CD14-positive monocyte (primary cell): ENCODE results near the gene TEPSIN. TPM values are rescaled to one million over a fixed set of nuclear protein-coding genes. Genes with fewer than 3 reads are reported as not detected.

ENCODE experiments used
- DNase-seq, 3 donors: peaks; one replicate each; pipeline ENCODE4 v3.0.0-alpha.2; 2011 to 2022
- H2AFZ ChIP-seq: 2 replicates; pipeline ENCODE4 v1.6.0; 2012; ENCODE audit warnings: mild to moderate bottlenecking, low read depth, low read length, inconsistent platforms; ENCODE audit not compliant: insufficient read depth, poor library complexity, severe bottlenecking
- H3K27ac ChIP-seq, 2 donors: 1 replicate in 1 of 2; 2 replicates in 1 of 2; pipeline ENCODE4 v1.5.1; 2012 to 2013; ENCODE audit warnings: low read length in 2 of 2, control low read depth in 1 of 2, inconsistent platforms in 1 of 2, low read depth in 1 of 2, mild to moderate bottlenecking in 1 of 2
- H3K27me3 ChIP-seq, 2 donors: one replicate each; pipeline versions ENCODE4 v1.6.0 to v1.6.1; 2011 to 2013; ENCODE audit warnings: low read length in 2 of 2; ENCODE audit not compliant: control insufficient read depth in 2 of 2, insufficient read depth in 2 of 2
- H3K36me3 ChIP-seq, 2 donors: replicated peaks in 1 of 2; 1 replicate in 1 of 2; 2 replicates in 1 of 2; pipeline versions ENCODE4 v1.5.1 to v1.6.1; 2012 to 2013; ENCODE audit warnings: low read length in 2 of 2, control low read depth in 1 of 2, inconsistent platforms in 1 of 2, mild to moderate bottlenecking in 1 of 2; ENCODE audit not compliant: insufficient read depth in 2 of 2, control insufficient read depth in 1 of 2
- H3K4me1 ChIP-seq, 2 donors: 1 replicate in 1 of 2; 2 replicates in 1 of 2; pipeline versions ENCODE4 v1.5.1 to v1.6.1; 2012 to 2013; ENCODE audit warnings: low read length in 2 of 2, control low read depth in 1 of 2, inconsistent platforms in 1 of 2, mild to moderate bottlenecking in 1 of 2, moderate library complexity in 1 of 2; ENCODE audit not compliant: insufficient read depth in 2 of 2, control insufficient read depth in 1 of 2
- H3K4me2 ChIP-seq: replicated peaks from 2 replicates; pipeline ENCODE3; 2012; ENCODE audit warnings: low read length, moderate library complexity, mild to moderate bottlenecking; ENCODE audit not compliant: poor library complexity, severe bottlenecking; ENCODE audit errors: extremely low read depth
- H3K4me3 ChIP-seq, 3 experiments: fragments of 200-600 bp in 1 of 3; sonication (generic) in 1 of 3; replicated peaks in 1 of 3; 1 replicate in 2 of 3; 2 replicates in 1 of 3; pipeline ENCODE4 v1.5.1; 2011 to 2013; ENCODE audit warnings: low read length in 3 of 3, mild to moderate bottlenecking in 3 of 3, control low read depth in 2 of 3, low read depth in 2 of 3, inconsistent platforms in 1 of 3, moderate library complexity in 1 of 3
- H3K79me2 ChIP-seq: 2 replicates; pipeline ENCODE4 v1.6.0; 2012; ENCODE audit warnings: mild to moderate bottlenecking, control low read depth, inconsistent platforms, low read length, moderate library complexity; ENCODE audit not compliant: insufficient read depth
- H3K9ac ChIP-seq: 2 replicates; pipeline ENCODE4 v1.6.0; 2017; ENCODE audit warnings: low read length, mild to moderate bottlenecking; ENCODE audit not compliant: insufficient read depth, poor library complexity, severe bottlenecking
- H3K9me3 ChIP-seq, 2 donors: replicated peaks in 1 of 2; 1 replicate in 1 of 2; 2 replicates in 1 of 2; pipeline versions ENCODE4 v1.5.1 to v1.6.1; 2012 to 2013; ENCODE audit warnings: low read length in 2 of 2, control low read depth in 1 of 2; ENCODE audit not compliant: control insufficient read depth in 1 of 2, insufficient read depth in 1 of 2
- H4K20me1 ChIP-seq: 2 replicates; pipeline ENCODE4 v1.6.0; 2012; ENCODE audit warnings: mild to moderate bottlenecking, low read length, control low read depth, moderate library complexity; ENCODE audit not compliant: insufficient read depth
- H3K27ac Mint-ChIP-seq, 7 donors: one replicate each; pipeline ENCODE4 v1.8.0; 2020; ENCODE audit warnings: mild to moderate bottlenecking in 7 of 7, mixed read lengths in 7 of 7, moderate library complexity in 6 of 7, inconsistent platforms in 2 of 7
- H3K27me3 Mint-ChIP-seq, 3 donors: one replicate each; pipeline ENCODE4 v1.8.0; 2021 to 2022; ENCODE audit warnings: low read depth in 3 of 3, mild to moderate bottlenecking in 3 of 3, mixed read lengths in 3 of 3, moderate library complexity in 3 of 3, inconsistent platforms in 1 of 3
- H3K36me3 Mint-ChIP-seq, 2 donors: one replicate each; pipeline ENCODE4 v1.8.0; 2020; ENCODE audit warnings: mixed read lengths in 2 of 2, inconsistent platforms in 1 of 2, mild to moderate bottlenecking in 1 of 2
- H3K4me1 Mint-ChIP-seq: one replicate; pipeline ENCODE4 v1.8.0; 2020; ENCODE audit warnings: mild to moderate bottlenecking, mixed read lengths
- H3K4me3 Mint-ChIP-seq, 2 donors: one replicate each; pipeline ENCODE4 v1.8.0; 2020; ENCODE audit warnings: mild to moderate bottlenecking in 2 of 2, mixed read lengths in 2 of 2, moderate library complexity in 1 of 2
- H3K9me3 Mint-ChIP-seq, 7 donors: one replicate each; pipeline ENCODE4 v1.8.0; 2020 to 2022; ENCODE audit warnings: mixed read lengths in 7 of 7, mild to moderate bottlenecking in 6 of 7, moderate library complexity in 6 of 7, inconsistent platforms in 2 of 7
- CTCF ChIP-seq: fragments of 200-600 bp; IDR thresholded peaks from one replicate; pipeline ENCODE4 v1.8.0; 2022; ENCODE audit warnings: antibody characterized with exemption, mild to moderate bottlenecking
- WGBS: methylation state at CpG from one replicate; pipeline ENCODE4 v1.1.5; 2013; ENCODE audit warnings: missing lambda C conversion rate; ENCODE audit not compliant: insufficient coverage; 5-methylcytosine and 5-hydroxymethylcytosine counted together
- intact Hi-C, 2 donors: fragments of 100-400 bp; cut with micrococcal nuclease; formaldehyde crosslinking; loops; one replicate each; pipeline versions ENCODE4 v1.15.0 to v1.15.1; 2023
- polyA plus RNA-seq, 3 donors: library from polyadenylated mRNA; depleted of rRNA in 1 of 3; unstranded in 2 of 3; stranded (reverse) in 1 of 3; fragments of 300-500 nt in 2 of 3; fragments of >200 nt in 1 of 3; fragmentation: Illumina TruSeq in 2 of 3; gene quantifications; 1 replicate in 2 of 3; 2 replicates in 1 of 3; pipeline ENCODE4 v1.2.3, GENCODE V29; 2012 to 2021

The TEPSIN gene
- polyA plus RNA-seq, 3 donors = 3.4 to 136 (median 4.5) TPM

GRCh38 chr17:81218991-81219390 is 19.9 kb downstream of the TEPSIN start:
- H3K4me2 ChIP-seq = no peak overlapping the region
- DNase-seq = no peak
- H3K4me3 ChIP-seq = no peak overlapping the region
- no peaks in the 10 kb centered on the region for H4K20me1 ChIP-seq
- H3K36me3 ChIP-seq = peaks cover 4 to 5% of the 10 kb centered on the region in 2 donors
- H3K9ac ChIP-seq = no peak overlapping the region
- Mint-ChIP-seq H3K36me3 (peaks cover 13 to 29% of the 10 kb centered on the region in 2 donors), H3K4me3 (no peak overlapping the region), H3K9me3 (no peaks in the 10 kb centered on the region), H3K27me3 (peaks cover 0 to 5% (median 3%) of the 10 kb centered on the region in 3 donors), H3K4me1 (peaks cover 18% of the 10 kb centered on the region), H3K27ac (no peak overlapping the region)
- H3K27ac ChIP-seq = no peak overlapping the region
- no peak for TF ChIP-seq CTCF
- peaks cover 18 to 25% of the 10 kb centered on the region in 2 donors for H3K4me1 ChIP-seq
- intact Hi-C loops = no loop called here
- H2AFZ ChIP-seq = no peak overlapping the region
- H3K9me3 ChIP-seq = no peaks in the 10 kb centered on the region
- no peaks in the 10 kb centered on the region for H3K27me3 ChIP-seq
- WGBS = 89% methylated on average over 7 of the region's 11 CpGs
- H3K79me2 ChIP-seq = peaks cover 4% of the 10 kb centered on the region

- no peak overlapping the region for H3K9ac ChIP-seq
- TF ChIP-seq CTCF = no peak
- H3K27me3 ChIP-seq = no peaks in the 10 kb centered on the region
- H3K4me1 ChIP-seq = peaks cover 13 to 20% of the 10 kb centered on the region in 2 donors
- DNase-seq = no peak
- H3K79me2 ChIP-seq = peaks cover 4% of the 10 kb centered on the region
- no peaks in the 10 kb centered on the region for H3K9me3 ChIP-seq
- Mint-ChIP-seq H3K27me3 (peaks cover 0 to 5% (median 3%) of the 10 kb centered on the region in 3 donors), H3K36me3 (peaks cover 16 to 29% of the 10 kb centered on the region in 2 donors), H3K4me3 (no peak overlapping the region), H3K4me1 (peaks cover 13% of the 10 kb centered on the region), H3K27ac (peak overlapping the region in 1 of 7 donors; percentile 8), H3K9me3 (no peaks in the 10 kb centered on the region)
- no peak overlapping the region for H3K4me3 ChIP-seq
- no peak overlapping the region for H2AFZ ChIP-seq
- peaks cover 4 to 5% of the 10 kb centered on the region in 2 donors for H3K36me3 ChIP-seq
- no peak overlapping the region for H3K27ac ChIP-seq
- intact Hi-C loops = no loop called here
- H3K4me2 ChIP-seq = no peak overlapping the region
- whole genome bisulfite sequencing = 87% methylated on average over 7 of the region's 13 CpGs
- H4K20me1 ChIP-seq = no peaks in the 10 kb centered on the region
Observed at GRCh38 chr17:81218459-81218858, 20.4 kb downstream of the TEPSIN start.
